Progenitor cell of endocrine pancreas (in vitro differentiated cells): Measurements from ENCODE around the gene PCCA. TPM values are rescaled to one million over a fixed set of nuclear protein-coding genes. Genes with fewer than 3 reads are reported as not detected.
A peak's percentile ranks its signal among the peaks of the same experiment; 100 is the strongest.

Experiments used
- DNase-seq: peaks from one replicate; pipeline ENCODE4 v3.0.0; 2021; ENCODE audit warnings: low spot score; ENCODE audit not compliant: unreplicated experiment
- H3K27ac Mint-ChIP-seq: 2 replicates; pipeline ENCODE4 v1.8.0; 2021; ENCODE audit warnings: mild to moderate bottlenecking, moderate library complexity, mixed read lengths
- H3K27me3 Mint-ChIP-seq: 2 replicates; pipeline ENCODE4 v1.8.0; 2021; ENCODE audit warnings: mixed read lengths
- H3K36me3 Mint-ChIP-seq: 2 replicates; pipeline ENCODE4 v1.8.0; 2022; ENCODE audit warnings: mixed read lengths; ENCODE audit not compliant: insufficient read depth
- H3K4me1 Mint-ChIP-seq: 2 replicates; pipeline ENCODE4 v1.8.0; 2021; ENCODE audit warnings: low read depth, mixed read lengths
- H3K4me3 Mint-ChIP-seq: 2 replicates; pipeline ENCODE4 v1.8.0; 2021; ENCODE audit warnings: low read depth, mild to moderate bottlenecking, moderate library complexity, mixed read lengths
- H3K9me3 Mint-ChIP-seq: 2 replicates; pipeline ENCODE4 v1.8.0; 2021; ENCODE audit warnings: low read depth, mixed read lengths
- CTCF ChIP-seq: fragments of 200-600 bp; sonication (generic); IDR thresholded peaks from one replicate; pipeline ENCODE4 v1.5.0; 2021; ENCODE audit warnings: antibody characterized with exemption, mild to moderate bottlenecking; ENCODE audit not compliant: unreplicated experiment
- total RNA-seq: library from RNA; stranded (reverse); gene quantifications from 2 replicates; pipeline ENCODE4 v1.2.1, GENCODE V29; 2021

The PCCA gene
- total RNA-seq, 1 donor from 2014 or later: 48.1 TPM

- Mint-ChIP-seq H3K27me3 (no peaks in the 10 kb centered on the region), H3K36me3 (peaks cover 17% of the 10 kb centered on the region), H3K4me1 (peaks cover 4% of the 10 kb centered on the region), H3K4me3 (no peak overlapping the region), H3K27ac (no peak overlapping the region), H3K9me3 (peaks cover 8% of the 10 kb centered on the region)
- no peak for DNase-seq
- no peak for TF ChIP-seq CTCF
These were observed 448.6 kb downstream of the PCCA start for GRCh38 chr13:100537486-100537885.

- no peak overlapping the region for H3K27ac Mint-ChIP-seq
- H3K36me3 Mint-ChIP-seq: peaks cover 15% of the 10 kb centered on the region
- no peak for DNase-seq
- no peak for TF ChIP-seq CTCF
- peaks cover 8% of the 10 kb centered on the region for H3K9me3 Mint-ChIP-seq
- peaks cover 4% of the 10 kb centered on the region for H3K4me1 Mint-ChIP-seq
- no peak overlapping the region for H3K4me3 Mint-ChIP-seq
- no peaks in the 10 kb centered on the region for H3K27me3 Mint-ChIP-seq
These were observed 449.1 kb downstream of the PCCA start for GRCh38 chr13:100537951-100538462.

- H3K36me3 Mint-ChIP-seq: peaks cover 10% of the 10 kb centered on the region
- no peak for DNase-seq
- no peaks in the 10 kb centered on the region for H3K4me1 Mint-ChIP-seq
These were observed 451.7 kb downstream of the PCCA start for GRCh38 chr13:100540621-100541020.

GRCh38 chr13:100541897-100542825, 453.3 kb downstream of the PCCA start:
- Mint-ChIP-seq H3K4me3 (no peak overlapping the region), H3K4me1 (no peaks in the 10 kb centered on the region), H3K27me3 (no peaks in the 10 kb centered on the region), H3K36me3 (peaks cover 10% of the 10 kb centered on the region), H3K27ac (no peak overlapping the region), H3K9me3 (peaks cover 8% of the 10 kb centered on the region)
- no peak for TF ChIP-seq CTCF
- DNase-seq: no peak

More at GRCh38 chr13:100540621-100541020, 451.7 kb downstream of the PCCA start:
- H3K27ac Mint-ChIP-seq: no peak overlapping the region
- H3K9me3 Mint-ChIP-seq: peaks cover 8% of the 10 kb centered on the region
- no peak for TF ChIP-seq CTCF
- H3K4me3 Mint-ChIP-seq: no peak overlapping the region
- H3K27me3 Mint-ChIP-seq: no peaks in the 10 kb centered on the region

GRCh38 chr13:100542826-100543156, 453.9 kb downstream of the PCCA start:
- Mint-ChIP-seq H3K9me3 (peaks cover 8% of the 10 kb centered on the region), H3K27me3 (no peaks in the 10 kb centered on the region), H3K4me3 (no peak overlapping the region), H3K27ac (no peak overlapping the region), H3K4me1 (no peaks in the 10 kb centered on the region), H3K36me3 (peaks cover 7% of the 10 kb centered on the region)
- peak; percentile 58 for TF ChIP-seq CTCF
- no peak for DNase-seq
